Fibroblast of lung (primary cell): Measurements from ENCODE around the gene FRS2. TPM values are rescaled to one million over a fixed set of nuclear protein-coding genes. Genes with fewer than 3 reads are reported as not detected.

Experiments
- DNase-seq, 2 donors: peaks; one replicate each; pipeline versions ENCODE4 v3.0.0 to v3.0.0-alpha.2; 2010; ENCODE audit warnings: low read depth in 2 of 2
- H2AFZ ChIP-seq: 2 replicates; pipeline ENCODE4 v1.5.1; 2012; ENCODE audit warnings: low read length, control low read depth, inconsistent platforms
- H3K27ac ChIP-seq: 2 replicates; pipeline ENCODE4 v1.5.1; 2011; ENCODE audit warnings: low read length, control low read depth; ENCODE audit not compliant: insufficient read depth
- H3K27me3 ChIP-seq: 2 replicates; pipeline ENCODE4 v1.5.1; 2011; ENCODE audit warnings: mild to moderate bottlenecking, low read length; ENCODE audit not compliant: control insufficient read depth, insufficient read depth
- H3K36me3 ChIP-seq: 2 replicates; pipeline ENCODE4 v1.5.1; 2011; ENCODE audit warnings: low read length; ENCODE audit not compliant: control insufficient read depth, insufficient read depth
- H3K4me1 ChIP-seq: 2 replicates; pipeline ENCODE4 v1.5.1; 2011; ENCODE audit warnings: low read length; ENCODE audit not compliant: control insufficient read depth, insufficient read depth; ENCODE audit errors: extremely low read depth
- H3K4me2 ChIP-seq: 2 replicates; pipeline ENCODE4 v1.5.1; 2011; ENCODE audit warnings: low read length, control low read depth; ENCODE audit not compliant: insufficient read depth; ENCODE audit errors: extremely low read depth
- H3K4me3 ChIP-seq, 4 experiments: fragments of 200-600 bp in 1 of 4; sonication (generic) in 1 of 4; replicated peaks in 1 of 4; 2 replicates each; pipeline ENCODE4 v1.5.1; 2011 to 2016; ENCODE audit warnings: low read length in 4 of 4, low read depth in 3 of 4, mild to moderate bottlenecking in 3 of 4, control low read depth in 2 of 4, inconsistent platforms in 1 of 4, mixed read lengths in 1 of 4; ENCODE audit not compliant: insufficient read depth in 1 of 4; ENCODE audit errors: control extremely low read depth in 1 of 4
- H3K79me2 ChIP-seq: 2 replicates; pipeline ENCODE4 v1.5.1; 2012; ENCODE audit warnings: mild to moderate bottlenecking, low read length, inconsistent platforms; ENCODE audit not compliant: control insufficient read depth, insufficient read depth
- H3K9ac ChIP-seq: 2 replicates; pipeline ENCODE4 v1.5.1; 2011; ENCODE audit warnings: mild to moderate bottlenecking, low read length, control low read depth; ENCODE audit not compliant: insufficient read depth
- H3K9me3 ChIP-seq: 2 replicates; pipeline ENCODE4 v1.5.1; 2012; ENCODE audit warnings: low read depth, low read length; ENCODE audit not compliant: control insufficient read depth, insufficient read depth
- H4K20me1 ChIP-seq: 2 replicates; pipeline ENCODE4 v1.5.1; 2011; ENCODE audit warnings: low read length; ENCODE audit not compliant: control insufficient read depth, insufficient read depth; ENCODE audit errors: extremely low read depth
- EZH2 ChIP-seq: IDR thresholded peaks from 2 replicates; pipeline ENCODE4 v1.5.1; 2012; ENCODE audit warnings: low read length, control low read depth, mild to moderate bottlenecking; ENCODE audit errors: missing control alignments
- polyA plus RNA-seq, 2 donors: library from polyadenylated mRNA; depleted of rRNA in 1 of 2; stranded (reverse) in 1 of 2; unstranded in 1 of 2; fragments of >200 nt; gene quantifications; 2 replicates each; pipeline ENCODE4 v1.2.1, GENCODE V29; 2011 to 2012; ENCODE audit warnings: missing spikeins in 1 of 2
- total RNA-seq: library from RNA; depleted of rRNA; stranded (reverse); fragments of >200 nt; gene quantifications from 2 replicates; pipeline ENCODE4 v1.2.1, GENCODE V29; 2014
- TF ChIP-seq, protein P1 (sequence below), 2 donors: IDR thresholded peaks in 1 of 2; conservative IDR thresholded peaks in 1 of 2; 1 replicate in 1 of 2; 2 replicates in 1 of 2; pipeline ENCODE4 v1.5.1; 2011 to 2012; ENCODE audit warnings: low read length in 2 of 2, control low read depth in 1 of 2, inconsistent platforms in 1 of 2, low read depth in 1 of 2, mild to moderate bottlenecking in 1 of 2

Gene FRS2
- total and polyA plus RNA-seq, 2 donors (not counting 1 experiment from before 2014, with no cell fraction given): 37.1 to 45.9 TPM

DNA sequence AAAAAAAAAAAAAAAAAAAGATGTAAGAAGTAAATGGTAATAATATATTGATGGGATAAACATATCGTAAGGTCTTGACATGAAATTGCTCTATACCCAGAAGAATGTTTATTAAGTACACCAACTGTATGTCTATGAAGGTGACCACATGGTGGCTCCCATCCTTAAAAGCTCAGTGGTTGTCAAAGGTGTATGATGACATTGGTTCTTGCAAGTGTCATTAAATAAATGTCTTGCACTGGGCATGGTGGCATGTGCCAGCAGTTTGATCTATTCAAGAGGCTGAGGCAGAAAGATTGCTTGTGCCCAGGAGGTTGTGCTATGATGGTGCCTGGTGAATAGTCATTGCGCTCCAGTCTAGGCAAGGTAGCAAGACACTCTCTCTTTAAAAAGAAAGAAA lies 125.5 kb downstream of the FRS2 start:
- DNase-seq: no peak
- Histone ChIP-seq H3K9ac (no peak overlapping the region), H3K27me3 (no peaks in the 10 kb centered on the region), H3K4me3 (no peak overlapping the region), H4K20me1 (no peaks in the 10 kb centered on the region), H3K4me1 (no peaks in the 10 kb centered on the region), H3K27ac (no peak overlapping the region), H2AFZ (no peak overlapping the region), H3K9me3 (no peaks in the 10 kb centered on the region), H3K36me3 (peaks cover 20% of the 10 kb centered on the region), H3K79me2 (no peaks in the 10 kb centered on the region), H3K4me2 (no peak overlapping the region)
- TF ChIP-seq, protein P1, sequence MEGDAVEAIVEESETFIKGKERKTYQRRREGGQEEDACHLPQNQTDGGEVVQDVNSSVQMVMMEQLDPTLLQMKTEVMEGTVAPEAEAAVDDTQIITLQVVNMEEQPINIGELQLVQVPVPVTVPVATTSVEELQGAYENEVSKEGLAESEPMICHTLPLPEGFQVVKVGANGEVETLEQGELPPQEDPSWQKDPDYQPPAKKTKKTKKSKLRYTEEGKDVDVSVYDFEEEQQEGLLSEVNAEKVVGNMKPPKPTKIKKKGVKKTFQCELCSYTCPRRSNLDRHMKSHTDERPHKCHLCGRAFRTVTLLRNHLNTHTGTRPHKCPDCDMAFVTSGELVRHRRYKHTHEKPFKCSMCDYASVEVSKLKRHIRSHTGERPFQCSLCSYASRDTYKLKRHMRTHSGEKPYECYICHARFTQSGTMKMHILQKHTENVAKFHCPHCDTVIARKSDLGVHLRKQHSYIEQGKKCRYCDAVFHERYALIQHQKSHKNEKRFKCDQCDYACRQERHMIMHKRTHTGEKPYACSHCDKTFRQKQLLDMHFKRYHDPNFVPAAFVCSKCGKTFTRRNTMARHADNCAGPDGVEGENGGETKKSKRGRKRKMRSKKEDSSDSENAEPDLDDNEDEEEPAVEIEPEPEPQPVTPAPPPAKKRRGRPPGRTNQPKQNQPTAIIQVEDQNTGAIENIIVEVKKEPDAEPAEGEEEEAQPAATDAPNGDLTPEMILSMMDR (conservative IDR thresholded peaks at IDR 0.05 in 1 of 2, IDR thresholded peaks at IDR 0.05 in 1 of 2; ENCODE audit: low read depth in 1 of 2, low read length in 2 of 2): no peak
- no peak for TF ChIP-seq EZH2

DNA sequence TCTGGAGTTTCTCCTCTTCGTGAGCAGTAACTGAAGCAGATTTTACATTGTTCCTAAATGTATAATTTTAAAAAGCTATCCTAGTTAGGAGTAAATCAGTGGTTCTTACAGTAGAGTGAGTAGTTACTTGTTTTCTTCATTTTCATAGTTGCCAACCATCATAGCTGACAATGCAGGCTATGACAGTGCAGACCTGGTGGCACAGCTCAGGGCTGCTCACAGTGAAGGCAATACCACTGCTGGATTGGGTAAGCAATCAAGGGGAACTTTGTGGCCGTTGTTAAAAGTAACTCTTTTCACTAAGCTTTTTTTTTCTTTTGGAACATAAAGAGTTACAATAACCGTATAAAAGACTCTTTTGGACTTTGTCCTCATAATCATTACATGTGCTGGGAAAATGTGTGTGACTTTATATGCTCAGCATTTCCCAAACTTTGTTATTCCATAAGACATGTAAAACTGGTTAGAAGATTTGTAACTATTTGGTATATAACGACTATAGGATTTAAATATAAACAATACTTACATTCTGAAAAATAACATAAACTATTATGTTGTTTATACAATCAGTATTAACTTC lies 128.1 kb downstream of the FRS2 start:
- Histone ChIP-seq H3K9ac (no peak overlapping the region), H3K36me3 (peaks cover 15% of the 10 kb centered on the region), H3K4me3 (no peak overlapping the region), H3K27me3 (no peaks in the 10 kb centered on the region), H2AFZ (no peak overlapping the region), H3K9me3 (no peaks in the 10 kb centered on the region), H3K4me1 (no peaks in the 10 kb centered on the region), H4K20me1 (no peaks in the 10 kb centered on the region), H3K27ac (no peak overlapping the region), H3K4me2 (no peak overlapping the region), H3K79me2 (no peaks in the 10 kb centered on the region)
- DNase-seq: no peak
- TF ChIP-seq, protein P1 (conservative IDR thresholded peaks at IDR 0.05 in 1 of 2, IDR thresholded peaks at IDR 0.05 in 1 of 2; ENCODE audit: low read depth in 1 of 2, low read length in 2 of 2): no peak
- TF ChIP-seq EZH2: no peak

DNA sequence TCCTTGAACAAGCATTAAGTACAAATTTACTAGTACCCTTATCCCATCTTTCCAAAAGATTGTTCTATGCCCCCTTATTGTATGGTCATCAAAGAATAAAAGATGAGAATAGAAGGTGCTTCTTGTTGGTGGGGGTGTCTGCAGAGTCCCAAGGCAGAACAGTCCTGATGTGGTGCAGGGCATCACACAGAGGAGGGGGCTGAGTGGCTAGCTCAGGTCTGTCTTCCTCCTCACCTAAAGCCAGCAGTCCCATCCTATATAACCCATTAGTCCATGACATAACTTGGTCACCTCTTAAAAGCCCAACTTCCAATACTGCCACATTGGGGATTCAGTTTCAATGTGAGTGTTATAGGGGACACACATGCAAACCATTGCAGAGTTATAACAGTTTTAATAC lies 130.6 kb downstream of the FRS2 start:
- TF ChIP-seq EZH2: no peak
- TF ChIP-seq, protein P1 (conservative IDR thresholded peaks at IDR 0.05 in 1 of 2, IDR thresholded peaks at IDR 0.05 in 1 of 2; ENCODE audit: low read depth in 1 of 2, low read length in 2 of 2): no peak
- Histone ChIP-seq H3K36me3 (peaks cover 13% of the 10 kb centered on the region), H3K9ac (no peak overlapping the region), H3K9me3 (no peaks in the 10 kb centered on the region), H3K27me3 (no peaks in the 10 kb centered on the region), H2AFZ (no peak overlapping the region), H3K79me2 (no peaks in the 10 kb centered on the region), H3K4me3 (no peak overlapping the region), H3K4me2 (no peak overlapping the region), H3K4me1 (no peaks in the 10 kb centered on the region), H3K27ac (no peak overlapping the region), H4K20me1 (no peaks in the 10 kb centered on the region)
- DNase-seq: no peak
